Measurements from ENCODE around the gene VGLL1. TPM values are rescaled to one million over a fixed set of nuclear protein-coding genes. Genes with fewer than 3 reads are reported as not detected.

The VGLL1 gene
- total RNA-seq, 2 donors from 2014 or later, result not detected

DNA sequence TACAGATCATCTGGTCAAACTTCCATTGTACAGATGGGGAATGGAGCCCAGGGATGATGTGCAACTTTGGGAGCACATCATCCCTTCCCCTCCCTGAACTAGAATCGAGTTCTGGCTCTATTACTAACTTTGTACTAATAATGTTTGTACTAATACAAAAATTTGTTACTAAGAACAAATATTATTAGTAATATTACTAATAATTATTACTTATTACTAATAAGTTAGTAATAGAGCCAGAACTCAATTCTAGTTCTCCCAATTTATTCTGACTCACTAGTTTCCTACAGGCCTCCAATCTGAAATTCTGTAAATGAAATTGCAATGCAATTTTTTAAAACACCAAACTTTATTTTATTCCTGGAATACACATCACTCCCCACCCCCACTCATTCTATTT lies 68.0 kb downstream of the VGLL1 start:
- intact Hi-C loops (cut with DNase I), result loop anchor here (10.0 kb wide), 1 partner anchor 85 kb away; no protein-coding TSS in a partner anchor
- Histone ChIP-seq H3K27me3 (no peaks in the 10 kb centered on the region), H3K4me3 (no peak overlapping the region), H3K9me3 (no peaks in the 10 kb centered on the region), H3K27ac (no peak overlapping the region), H3K9ac (ENCODE audit: low read depth in 2 of 2, low read length in 2 of 2) (no peak overlapping the region), H3K4me1 (no peaks in the 10 kb centered on the region), H3K36me3 (no peaks in the 10 kb centered on the region)
- TF ChIP-seq, protein P1, sequence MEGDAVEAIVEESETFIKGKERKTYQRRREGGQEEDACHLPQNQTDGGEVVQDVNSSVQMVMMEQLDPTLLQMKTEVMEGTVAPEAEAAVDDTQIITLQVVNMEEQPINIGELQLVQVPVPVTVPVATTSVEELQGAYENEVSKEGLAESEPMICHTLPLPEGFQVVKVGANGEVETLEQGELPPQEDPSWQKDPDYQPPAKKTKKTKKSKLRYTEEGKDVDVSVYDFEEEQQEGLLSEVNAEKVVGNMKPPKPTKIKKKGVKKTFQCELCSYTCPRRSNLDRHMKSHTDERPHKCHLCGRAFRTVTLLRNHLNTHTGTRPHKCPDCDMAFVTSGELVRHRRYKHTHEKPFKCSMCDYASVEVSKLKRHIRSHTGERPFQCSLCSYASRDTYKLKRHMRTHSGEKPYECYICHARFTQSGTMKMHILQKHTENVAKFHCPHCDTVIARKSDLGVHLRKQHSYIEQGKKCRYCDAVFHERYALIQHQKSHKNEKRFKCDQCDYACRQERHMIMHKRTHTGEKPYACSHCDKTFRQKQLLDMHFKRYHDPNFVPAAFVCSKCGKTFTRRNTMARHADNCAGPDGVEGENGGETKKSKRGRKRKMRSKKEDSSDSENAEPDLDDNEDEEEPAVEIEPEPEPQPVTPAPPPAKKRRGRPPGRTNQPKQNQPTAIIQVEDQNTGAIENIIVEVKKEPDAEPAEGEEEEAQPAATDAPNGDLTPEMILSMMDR (IDR thresholded peaks at IDR 0.05), result no peak
- no peak for DNase-seq

Small RNA genes within 50 kb of the gene (microRNA-seq; reads per million reads assigned to microRNA genes)
- not detected for gene MIR934

Other genes starting within 250 kb of the VGLL1 start
- under 1 TPM in 1 of 2 donors, not detected in 1; 0.03 TPM for gene ADGRG4, start 231.3 kb upstream of the VGLL1 start, total RNA-seq
- gene BRS3, start 44.3 kb upstream of the VGLL1 start, total RNA-seq, result not detected
- 10 to 100 TPM; 30.6 to 35.9 TPM for gene HTATSF1, start 34.6 kb upstream of the VGLL1 start, total RNA-seq
- under 1 TPM; 0.44 to 0.69 TPM for gene CD40LG, start 115.9 kb downstream of the VGLL1 start, total RNA-seq
- gene ARHGEF6, start 248.7 kb downstream of the VGLL1 start, total RNA-seq, result 1 to 10 TPM; 2.7 to 5.7 TPM